Urinary bladder (tissue), 2 donors: ENCODE results near the gene NUDT1. TPM values are rescaled to one million over a fixed set of nuclear protein-coding genes. Genes with fewer than 3 reads are reported as not detected.

ENCODE experiments used
- polyA plus RNA-seq: library from polyadenylated mRNA; stranded (reverse); fragments of 200-250 nt; gene quantifications from one replicate; pipeline ENCODE4 v1.2.3, GENCODE V29; 2013
- total RNA-seq: library from RNA; depleted of rRNA; stranded (reverse); fragments of >200 nt; gene quantifications from one replicate; pipeline ENCODE4 v1.2.3, GENCODE V29; 2014
- donor health status: healthy.

NUDT1 gene
- total and polyA plus RNA-seq, 2 donors, result 11.4 to 33.0 TPM

Other genes with a start within 250 kb of the NUDT1 start
- gene MAD1L1, start 9.3 kb upstream of the NUDT1 start, total RNA-seq, result 23.1 TPM
- gene MAD1L1, start 9.3 kb upstream of the NUDT1 start, polyA plus RNA-seq, result 27.4 TPM
- gene MRM2, start within 50 bp of the NUDT1 start, total RNA-seq, result 10.3 TPM
- gene MRM2, start within 50 bp of the NUDT1 start, polyA plus RNA-seq, result 22.6 TPM
- 17.4 TPM for gene SNX8, start 72.2 kb downstream of the NUDT1 start, total RNA-seq
- gene SNX8, start 72.2 kb downstream of the NUDT1 start, polyA plus RNA-seq, result 13.2 TPM
- gene EIF3B, start 112.6 kb downstream of the NUDT1 start, total RNA-seq, result 85.8 TPM
- 97.7 TPM for gene EIF3B, start 112.6 kb downstream of the NUDT1 start, polyA plus RNA-seq
- gene CHST12, start 161.4 kb downstream of the NUDT1 start, total RNA-seq, result 3.6 TPM
- gene CHST12, start 161.4 kb downstream of the NUDT1 start, polyA plus RNA-seq, result 29.6 TPM
- gene GRIFIN, start 234.2 kb downstream of the NUDT1 start, total RNA-seq, result not detected
- not detected for gene GRIFIN, start 234.2 kb downstream of the NUDT1 start, polyA plus RNA-seq